K562 (cell line): Measurements from ENCODE around the gene BHLHE40. TPM values are rescaled to one million over a fixed set of nuclear protein-coding genes. Genes with fewer than 3 reads are reported as not detected.
A peak's percentile ranks its signal among the peaks of the same experiment; 100 is the strongest.

Source experiments
- CAMTA2 ChIP-seq: fragments of 250-450 bp; sonication (Bioruptor Pico); conservative IDR thresholded peaks from 2 replicates; pipeline ENCODE4 v1.5.1; 2022
- CHD1 ChIP-seq: fragments of 200-600 bp; sonication (generic); IDR thresholded peaks from one replicate; pipeline ENCODE4 v1.6.1; 2012; ENCODE audit warnings: mild to moderate bottlenecking, moderate library complexity, low read length, inconsistent platforms
- CTCFL ChIP-seq: IDR thresholded peaks from 2 replicates; pipeline ENCODE4 v1.6.1; 2011; ENCODE audit warnings: borderline replicate concordance, low read depth, mild to moderate bottlenecking, moderate library complexity, low read length; ENCODE audit not compliant: insufficient read depth, poor library complexity, severe bottlenecking
- FIP1L1 ChIP-seq: fragments of 200-400 bp; formaldehyde crosslinking; IDR thresholded peaks from 2 replicates; pipeline ENCODE4 v1.6.1; 2018; ENCODE audit warnings: mild to moderate bottlenecking, low read depth, low read length; ENCODE audit not compliant: poor library complexity, severe bottlenecking
- FOXA3 ChIP-seq, 2 experiments: fragments of 450-650 bp in 1 of 2; sonication (generic) in 1 of 2; formaldehyde crosslinking; IDR thresholded peaks in 1 of 2; conservative IDR thresholded peaks in 1 of 2; 2 replicates each; pipeline versions ENCODE4 v1.4.0 to v1.8.0; 2020 to 2022; ENCODE audit warnings: mild to moderate bottlenecking in 2 of 2, missing genetic modification reagents in 1 of 2
- GTF2F1 ChIP-seq: IDR thresholded peaks from 2 replicates; pipeline ENCODE4 v1.6.1; 2011; ENCODE audit warnings: low read depth, low read length, improper control_type of control experiment
- ID3 ChIP-seq, 2 experiments: fragments of 250-450 bp in 1 of 2; fragments of 450-650 bp in 1 of 2; sonication (Bioruptor Pico) in 1 of 2; IDR thresholded peaks; 2 replicates each; pipeline versions ENCODE4 v1.6.1 to v1.8.0; 2016 to 2021; ENCODE audit warnings: mild to moderate bottlenecking in 2 of 2, moderate library complexity in 2 of 2, missing compliant biosample characterization in 1 of 2, missing genetic modification characterization in 1 of 2
- KAT8 ChIP-seq: fragments of 450-650 bp; IDR thresholded peaks from 2 replicates; pipeline ENCODE4 v1.6.1; 2016; ENCODE audit warnings: low read depth, mild to moderate bottlenecking
- NBN ChIP-seq: fragments of 450-650 bp; IDR thresholded peaks from 2 replicates; pipeline ENCODE4 v1.6.1; 2016; ENCODE audit warnings: low read depth, mild to moderate bottlenecking
- PRPF4 ChIP-seq: fragments of 200-400 bp; formaldehyde crosslinking; IDR thresholded peaks from one replicate; pipeline ENCODE4 v1.6.1; 2017; ENCODE audit warnings: low read length, low read depth, mild to moderate bottlenecking; ENCODE audit not compliant: insufficient read depth, poor library complexity, severe bottlenecking
- SREBF2 ChIP-seq: sonication (generic); formaldehyde crosslinking; IDR thresholded peaks from 2 replicates; pipeline ENCODE4 v1.4.0; 2020; ENCODE audit warnings: mild to moderate bottlenecking, missing genetic modification reagents
- XRCC5 ChIP-seq: fragments of 200-400 bp; formaldehyde crosslinking; IDR thresholded peaks from 2 replicates; pipeline ENCODE4 v1.6.1; 2017; ENCODE audit warnings: low read depth, mild to moderate bottlenecking, low read length
- ZNF217 ChIP-seq: sonication (generic); formaldehyde crosslinking; IDR thresholded peaks from 2 replicates; pipeline ENCODE4 v1.8.0; 2022; ENCODE audit warnings: mild to moderate bottlenecking, missing genetic modification reagents
- ZNF282 ChIP-seq: sonication (generic); formaldehyde crosslinking; IDR thresholded peaks from 2 replicates; pipeline ENCODE4 v1.8.1; 2023; ENCODE audit warnings: missing genetic modification reagents
- ZNF79 ChIP-seq: fragments of 250-450 bp; sonication (Bioruptor Pico); IDR thresholded peaks from 2 replicates; pipeline ENCODE4 v1.4.0; 2020; ENCODE audit warnings: low read depth, mild to moderate bottlenecking, moderate library complexity
- polyA plus RNA-seq, 8 experiments: library from polyadenylated mRNA; depleted of rRNA in 4 of 8; stranded (reverse) in 5 of 8; unstranded in 3 of 8; fragments of >200 nt; fragmentation: Nextera tagmentation in 2 of 8; fragmentation: Illumina TruSeq in 1 of 8; extraction: Ambion mirVana in 2 of 8; extraction: Trizol in 1 of 8; gene quantifications; 2 replicates each; pipeline versions ENCODE4 v1.2.1 to v1.2.3, GENCODE V29; 2011 to 2014; ENCODE audit warnings: inconsistent platforms in 1 of 8, missing spikeins in 1 of 8
- total RNA-seq, 7 experiments: library from RNA; depleted of rRNA in 6 of 7; stranded (reverse); fragments of >200 nt in 6 of 7; fragmentation: Illumina TruSeq in 2 of 7; extraction: Trizol in 2 of 7; gene quantifications; 2 replicates each; pipeline versions ENCODE4 v1.2.1 to v1.2.3, GENCODE V29; 2011 to 2021; ENCODE audit warnings: low replicate concordance in 1 of 7

BHLHE40 gene
- total and polyA plus RNA-seq, 9 of the 15 experiments (the other 6 are each of a cell fraction or from before 2014, with no cell fraction given), result 12.0 to 83.9 (median 31.4) TPM

- no peak for TF ChIP-seq CAMTA2 (CRISPR knock-in tag)
- TF ChIP-seq XRCC5, result no peak
- TF ChIP-seq FIP1L1, result no peak
- no peak for TF ChIP-seq ZNF282
- no peak for TF ChIP-seq CTCFL
- TF ChIP-seq SREBF2 (CRISPR knock-in tag), result no peak
- TF ChIP-seq NBN, result no peak
- no peak for TF ChIP-seq PRPF4
- no peak for TF ChIP-seq KAT8
- TF ChIP-seq GTF2F1, result no peak
- TF ChIP-seq ID3 (CRISPR knock-in tag; IDR thresholded peaks at IDR 0.05), result no peak
- no peak; the same call in 1 of the 2 replicates for TF ChIP-seq ID3 (tag; IDR thresholded peaks at IDR 0.05)
- TF ChIP-seq CHD1, result no peak
- TF ChIP-seq ZNF79 (CRISPR knock-in tag), result no peak
- TF ChIP-seq ZNF217 (CRISPR knock-in tag), result no peak
- 0 out of 4 replicates have a peak, but pooled peaks of 1 of the 2 experiments have one; percentile 49 for TF ChIP-seq FOXA3 (CRISPR knock-in tag; conservative IDR thresholded peaks at IDR 0.05 in 1 of 2, IDR thresholded peaks at IDR 0.05 in 1 of 2)
Measured at GRCh38 chr3:5010706-5011554, 31.7 kb downstream of the BHLHE40 start (continued).
